HG02840 (cell line): Measurements from ENCODE around the gene LDB2.
"Not testable (repeated sequence)": the region's sequence is repeated elsewhere in the genome, so short reads cannot be mapped to it uniquely, and the experiment has no call there.

Experiments used
- ATAC-seq: cut with Tn5 transposase; IDR thresholded peaks from one replicate; pipeline ENCODE4 v1.9.1; 2021; ENCODE audit warnings: mild to moderate bottlenecking, moderate library complexity, moderate number of reproducible peaks; ENCODE audit not compliant: unreplicated experiment, low FRiP score

Gene LDB2

DNA sequence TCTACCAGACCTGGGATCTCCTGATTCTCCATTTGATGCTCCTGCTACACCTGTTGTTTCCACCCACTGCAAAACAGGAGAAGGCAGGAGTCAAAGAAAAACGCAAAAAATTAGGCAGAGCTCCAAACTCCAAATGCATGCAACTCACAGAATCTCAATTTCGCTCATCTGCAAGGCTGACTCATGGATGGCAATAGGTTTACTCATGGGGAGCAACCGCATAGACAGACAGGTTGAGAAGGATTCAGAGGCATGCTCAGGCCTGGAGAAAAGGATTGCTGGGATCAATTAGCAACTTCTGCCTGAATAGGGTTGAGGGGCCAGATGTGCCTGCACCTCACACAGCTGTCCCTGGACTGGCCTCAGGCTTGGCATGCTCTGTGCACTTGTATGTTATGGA lies 231.0 kb downstream of the LDB2 start:
- no peak for ATAC-seq

DNA sequence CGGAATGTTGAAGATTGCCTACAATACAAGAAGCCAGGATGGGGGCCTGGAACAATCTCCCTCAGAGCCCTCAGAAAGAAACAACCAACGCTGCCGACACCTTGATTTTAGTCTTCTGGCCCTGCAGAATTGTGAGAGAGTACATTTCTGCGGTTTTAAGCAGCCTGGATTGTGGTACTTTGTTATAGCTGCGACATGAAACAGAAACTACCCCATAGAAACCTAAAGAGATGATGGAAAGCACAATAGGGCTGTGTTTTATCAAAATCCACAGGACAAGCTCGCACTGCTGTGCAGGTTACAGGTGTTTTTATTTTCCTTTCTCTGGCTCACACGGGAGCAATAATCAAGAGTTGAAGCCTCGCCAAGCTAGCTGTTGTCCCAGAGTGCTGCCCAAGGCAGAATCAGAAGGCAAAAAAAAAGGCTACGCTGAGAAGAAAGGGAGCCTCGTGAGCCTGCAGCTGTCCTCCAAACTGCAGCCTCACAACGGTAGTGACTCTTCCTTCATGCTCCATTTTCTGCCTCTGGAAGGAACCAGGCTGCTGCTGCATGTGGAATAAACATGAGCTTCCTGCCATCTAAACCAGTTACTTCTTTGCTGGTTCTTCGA lies 232.4 kb downstream of the LDB2 start:
- ATAC-seq = no peak

DNA sequence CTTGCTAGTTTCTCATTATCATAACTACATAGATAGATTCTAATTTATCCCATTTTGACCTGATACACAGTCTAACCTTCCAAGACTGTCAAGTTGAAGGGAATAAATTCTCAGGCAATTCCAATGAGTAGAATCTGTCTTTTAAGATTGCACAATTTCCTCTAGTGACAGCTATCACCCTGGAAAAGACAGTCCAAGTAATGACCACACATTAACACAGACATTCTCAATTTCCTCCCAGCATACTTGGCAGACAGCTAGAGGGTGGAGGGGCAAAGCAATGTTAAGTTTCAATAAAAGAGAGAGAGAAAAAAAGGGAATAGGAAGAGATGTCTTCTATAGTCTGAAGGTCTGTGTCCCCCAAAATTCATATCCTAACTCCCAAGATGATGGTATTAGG lies 234.7 kb downstream of the LDB2 start:
- ATAC-seq = no peak

DNA sequence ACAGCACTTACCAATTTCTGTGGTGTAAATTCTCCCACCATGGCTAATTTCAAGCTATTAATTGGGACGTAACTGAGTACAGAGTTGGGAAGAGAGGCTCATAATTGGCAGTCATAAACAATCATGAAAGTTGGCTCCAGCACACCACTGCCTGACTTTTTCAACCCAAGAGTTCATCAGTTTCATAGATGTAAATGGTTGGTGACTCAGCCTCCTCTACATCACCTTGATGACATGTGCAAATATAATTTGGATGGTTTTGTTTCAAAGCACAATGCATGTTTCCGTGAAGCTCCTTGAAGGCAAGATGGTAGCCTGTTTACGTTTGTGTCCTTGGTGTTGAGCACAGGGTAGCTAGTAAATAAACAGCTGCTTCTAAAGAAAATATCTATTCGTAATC lies 235.1 kb downstream of the LDB2 start:
- no peak for ATAC-seq

DNA sequence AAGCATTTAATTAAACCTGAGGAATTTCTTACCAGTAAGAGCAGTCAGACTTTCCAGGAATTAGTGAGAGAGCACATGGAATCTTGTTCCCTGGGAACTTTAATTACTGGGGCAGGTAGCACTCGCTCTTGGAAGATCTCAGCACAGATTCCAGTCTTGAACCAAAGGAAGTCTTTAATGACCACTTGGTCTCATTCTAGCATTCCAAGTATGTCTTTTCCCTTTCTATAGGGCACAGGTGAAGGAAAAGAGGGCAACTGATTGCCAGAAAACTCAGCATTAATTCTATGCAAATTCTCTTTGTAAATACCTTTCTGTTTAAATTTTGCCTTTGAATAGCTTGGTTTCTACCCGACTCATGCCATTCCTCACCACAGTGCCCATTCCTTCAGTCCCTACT lies 236.6 kb downstream of the LDB2 start:
- ATAC-seq = no peak

DNA sequence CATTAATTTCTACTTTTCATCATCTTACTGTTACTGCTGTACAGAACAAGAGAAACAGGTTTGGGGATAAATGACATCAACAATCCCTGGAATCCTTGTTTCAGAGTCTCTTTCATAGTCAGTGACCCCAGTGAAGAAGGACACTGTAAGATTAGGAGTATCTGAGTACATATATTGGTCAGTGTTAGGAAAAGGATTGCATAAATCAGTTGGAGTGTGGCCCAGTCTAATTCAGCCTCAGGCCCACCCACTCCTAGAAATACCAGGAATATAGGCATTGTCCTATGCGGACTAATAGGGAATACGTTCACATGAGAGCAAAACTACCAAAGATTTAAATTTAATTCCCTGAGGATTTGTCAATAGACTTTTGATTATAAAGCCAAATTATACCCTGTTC lies 237.8 kb downstream of the LDB2 start:
- no peak for ATAC-seq

DNA sequence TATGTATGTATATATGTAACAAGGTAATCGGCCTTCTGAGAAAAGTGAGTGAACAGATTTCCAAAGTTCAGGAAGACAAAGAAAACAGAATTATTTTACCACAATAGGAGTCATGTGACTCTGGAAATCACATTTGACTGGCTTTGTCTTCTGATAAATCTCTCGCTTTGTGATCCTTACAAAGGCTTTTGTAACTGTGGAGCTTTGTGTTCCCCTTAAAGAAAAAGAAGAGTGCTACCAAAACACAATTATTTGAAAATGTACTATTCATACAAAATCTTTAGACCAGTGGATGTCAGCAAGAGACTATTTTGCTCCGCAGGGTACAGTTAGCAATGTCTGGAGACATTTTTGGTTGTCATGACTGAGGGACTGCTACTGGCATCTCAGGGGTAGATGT lies 238.8 kb downstream of the LDB2 start:
- ATAC-seq = no peak

DNA sequence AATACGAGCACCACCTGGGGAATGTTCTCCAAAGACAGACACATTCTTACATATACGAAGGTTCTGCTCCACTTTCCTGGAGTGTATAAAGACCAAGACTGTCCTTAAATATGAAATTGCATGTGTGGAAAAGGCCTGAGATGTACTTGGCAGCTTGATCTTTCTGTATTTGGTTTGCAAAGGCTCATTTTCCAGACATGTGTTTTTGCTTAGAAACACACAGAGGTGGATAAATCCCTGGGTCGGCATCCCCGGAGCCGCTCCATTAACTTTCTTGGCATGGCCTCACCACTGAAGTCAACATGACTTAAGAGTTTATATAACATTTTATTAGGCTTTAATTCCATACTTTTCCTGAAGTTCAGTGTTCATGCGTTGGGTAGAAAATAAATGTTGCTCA lies 239.4 kb downstream of the LDB2 start:
- no peak for ATAC-seq

DNA sequence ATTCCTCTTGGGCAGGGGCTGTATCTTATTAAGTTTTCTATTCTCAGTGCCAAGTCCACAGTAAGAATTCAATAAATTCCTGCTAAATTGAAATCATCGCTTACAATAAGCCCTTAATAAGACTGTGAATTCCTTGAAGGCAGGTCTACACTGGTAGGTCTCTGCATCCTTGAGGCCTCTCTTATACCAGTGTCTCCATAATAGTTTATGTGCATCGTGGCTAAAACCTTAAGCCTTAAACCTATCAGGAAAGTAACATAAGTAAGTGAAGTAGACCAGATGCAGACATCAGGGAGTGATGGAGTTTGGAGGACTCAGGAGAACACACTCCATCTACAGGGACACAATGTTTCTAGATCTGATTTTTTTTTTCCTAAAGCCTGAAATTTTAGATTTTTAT lies 240.3 kb downstream of the LDB2 start:
- ATAC-seq = no peak

DNA sequence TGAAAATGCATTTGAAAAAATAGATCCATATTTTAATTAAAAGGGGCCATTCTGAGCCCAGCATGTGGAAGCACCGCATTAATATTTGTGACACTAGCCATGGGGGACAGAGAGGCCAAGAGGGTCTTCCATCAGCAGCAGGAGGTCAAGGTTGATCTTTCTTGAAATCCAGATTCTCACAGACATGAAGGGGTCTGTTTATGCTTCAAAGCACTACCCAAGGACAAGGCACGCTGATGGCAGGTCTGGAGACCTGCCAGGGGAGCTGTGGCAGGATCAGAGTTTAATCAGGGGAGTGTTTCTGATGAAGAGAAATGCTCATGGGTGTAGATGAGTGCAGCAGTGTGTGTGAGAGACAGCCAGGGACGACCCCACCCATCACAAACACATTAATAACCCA lies 243.3 kb downstream of the LDB2 start:
- ATAC-seq = no peak

DNA sequence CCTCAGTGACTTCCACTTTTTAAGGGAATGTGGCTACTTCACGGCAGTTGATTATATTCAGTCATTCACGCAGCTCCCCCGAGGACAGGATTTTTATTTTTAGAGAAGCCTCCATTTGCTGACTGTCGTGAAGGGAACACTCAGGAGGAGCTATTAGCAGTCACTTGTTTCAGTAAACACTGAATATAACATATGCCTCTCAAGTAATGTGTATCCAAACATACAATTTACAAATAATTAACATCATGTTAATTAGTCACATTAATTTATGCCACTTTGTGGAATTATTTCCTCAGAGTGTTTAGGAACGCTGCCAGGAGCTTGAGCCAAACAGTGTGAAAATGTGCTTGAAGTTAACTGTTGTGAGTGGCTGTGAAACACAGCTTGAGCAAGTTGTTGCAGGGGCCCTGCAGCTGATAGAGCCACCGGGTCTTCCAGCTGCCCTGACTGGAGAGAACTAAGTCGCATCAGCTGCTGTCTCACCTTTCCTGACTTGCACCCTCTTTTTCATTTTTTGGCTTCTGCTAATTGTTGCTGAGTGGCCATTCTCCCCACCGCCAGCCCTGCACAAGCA lies 245.6 kb downstream of the LDB2 start:
- ATAC-seq = no peak

DNA sequence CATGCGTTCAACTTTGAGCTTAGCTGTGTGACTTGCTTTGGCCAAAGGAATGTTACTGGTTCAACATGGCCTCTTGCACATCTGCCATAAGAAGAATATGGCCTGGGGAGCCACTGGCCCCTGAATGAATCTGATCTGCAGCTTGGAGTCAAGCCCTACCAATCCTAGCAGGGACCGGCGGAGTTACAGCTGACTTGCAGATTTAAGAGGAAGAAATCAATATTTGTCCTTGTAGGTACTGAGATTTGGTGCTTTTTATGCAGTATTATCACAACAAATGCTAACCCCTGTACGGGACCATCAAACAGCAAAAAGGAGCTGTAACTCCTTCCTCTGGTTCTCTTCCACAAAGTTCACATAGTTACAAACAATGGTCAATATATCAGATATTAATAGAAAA lies 252.0 kb downstream of the LDB2 start:
- no peak for ATAC-seq

DNA sequence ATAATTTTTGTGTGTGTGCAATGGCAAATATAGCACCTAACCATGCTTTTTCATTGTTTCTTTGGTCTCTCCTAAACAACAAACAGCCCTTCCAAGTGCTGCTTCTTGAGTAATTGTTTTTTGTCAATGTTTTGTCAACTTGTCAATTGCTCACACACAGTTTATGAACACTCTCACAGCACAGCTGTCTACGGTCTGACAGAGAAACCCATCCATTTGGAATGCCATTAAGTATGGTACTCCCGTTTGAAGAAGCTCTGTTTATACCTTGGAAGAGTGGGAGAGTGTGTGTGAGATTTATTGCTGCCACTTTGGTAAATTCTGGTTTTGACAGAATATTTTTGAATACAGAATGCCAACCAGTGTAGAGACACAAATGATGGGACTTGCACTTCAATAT lies 254.6 kb downstream of the LDB2 start:
- ATAC-seq = no peak

DNA sequence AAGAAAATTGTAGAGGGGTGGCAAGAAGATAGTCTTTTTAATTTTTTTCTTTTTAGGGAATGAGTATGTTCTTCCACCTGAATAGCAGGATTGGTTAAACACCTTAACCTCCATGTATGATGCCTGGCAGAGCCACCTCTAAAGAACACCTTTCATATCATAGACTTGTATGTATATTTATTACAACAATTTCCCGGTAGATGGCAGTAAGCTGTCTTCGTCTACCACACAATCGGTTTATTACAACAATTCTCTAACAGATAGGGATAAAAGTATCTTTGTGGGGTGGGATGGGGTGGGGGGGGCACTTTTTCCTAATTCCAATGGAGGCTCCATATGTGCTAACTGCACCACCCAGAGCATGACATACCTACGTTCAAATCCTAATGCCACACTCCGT lies 255.5 kb downstream of the LDB2 start:
- ATAC-seq = no peak

DNA sequence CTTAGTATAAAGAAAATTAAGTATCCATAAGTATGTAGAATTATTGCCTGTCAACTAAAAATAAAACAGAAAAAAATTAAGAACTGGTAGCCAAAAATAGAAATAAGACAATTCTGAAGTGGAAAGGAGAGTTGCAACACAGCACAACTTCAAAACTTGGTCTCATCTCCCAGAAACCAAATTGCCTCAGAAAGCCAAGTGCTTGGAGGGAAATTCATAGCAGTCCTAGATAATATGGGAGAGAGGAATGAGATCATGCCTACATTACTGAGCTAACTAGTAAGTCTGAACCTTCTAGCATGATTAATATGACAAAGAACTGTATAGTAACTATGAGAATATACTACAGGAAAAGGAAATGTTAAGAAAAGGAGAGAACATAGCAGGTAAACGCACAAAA lies 256.5 kb downstream of the LDB2 start:
- ATAC-seq = no peak

DNA sequence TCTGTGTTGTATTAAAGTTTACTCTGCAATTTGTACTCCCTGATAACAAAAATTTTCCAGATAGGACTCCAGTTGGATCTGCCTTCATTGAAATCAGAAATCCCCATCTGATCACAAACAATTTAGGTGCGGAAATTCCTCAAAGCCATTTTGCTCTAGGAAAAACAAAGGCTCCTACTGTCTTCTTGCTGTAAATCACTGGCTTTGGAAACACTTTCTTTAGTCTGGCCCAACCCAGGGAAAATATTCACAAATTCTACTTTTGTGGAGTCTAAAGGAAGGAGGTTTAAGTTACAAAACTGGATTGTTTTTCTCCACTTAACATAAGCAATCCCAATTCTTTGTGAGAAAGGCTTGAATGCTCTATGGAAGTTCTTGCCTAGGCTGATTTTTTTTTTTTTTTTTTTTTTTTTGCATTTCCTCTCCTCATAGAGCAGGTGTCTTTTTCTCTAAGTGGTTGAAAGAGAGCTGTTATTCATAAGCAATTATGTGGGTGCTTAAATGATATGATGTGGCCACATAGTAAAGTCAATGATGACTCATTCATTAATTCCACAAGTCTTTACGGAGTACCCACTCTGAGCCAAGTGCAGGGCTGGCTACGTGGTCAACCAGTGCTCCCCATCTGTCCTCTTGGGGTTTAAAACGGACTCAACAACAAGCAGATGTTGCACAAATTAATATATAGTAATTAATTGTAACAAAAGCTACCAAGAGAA lies 261.4 kb downstream of the LDB2 start:
- no peak for ATAC-seq

DNA sequence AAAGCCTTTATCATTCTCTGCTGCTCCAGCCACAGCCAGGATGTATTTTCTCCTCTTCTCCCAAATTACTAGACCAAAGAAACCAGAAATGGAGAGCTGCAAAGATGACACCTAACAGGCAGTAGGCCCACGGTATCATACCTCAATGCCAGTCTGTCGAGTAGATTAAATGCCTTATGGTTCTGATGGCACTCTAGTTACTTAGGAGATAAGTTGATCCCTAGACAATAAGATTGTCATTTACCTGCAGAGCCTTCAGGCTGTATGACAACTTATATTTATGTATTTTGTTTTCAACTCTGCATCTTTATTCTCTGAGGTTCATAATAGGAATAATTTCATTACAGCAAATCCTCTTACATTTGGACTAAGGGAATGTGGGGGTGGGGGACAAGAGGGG lies 262.1 kb downstream of the LDB2 start:
- no peak for ATAC-seq

DNA sequence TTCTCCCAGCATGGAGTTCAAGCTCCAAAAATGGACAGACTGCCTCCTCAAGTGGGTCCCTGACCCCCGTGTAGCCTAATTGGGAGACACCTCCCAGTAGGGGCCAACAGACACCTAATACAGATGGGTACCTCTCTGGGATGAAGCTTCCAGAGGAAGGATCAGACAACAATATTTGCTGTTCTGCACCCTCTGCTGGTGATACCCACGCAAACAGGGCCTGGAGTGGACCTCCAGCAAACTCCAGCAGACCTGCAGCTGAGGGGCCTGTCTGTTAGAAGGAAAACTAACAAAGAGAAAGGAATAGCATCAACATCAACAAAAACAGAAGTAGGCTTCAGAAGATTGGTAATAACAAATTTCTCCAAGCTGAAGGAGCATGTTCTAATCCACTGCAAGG lies 269.2 kb downstream of the LDB2 start:
- not testable (repeated sequence) for ATAC-seq

DNA sequence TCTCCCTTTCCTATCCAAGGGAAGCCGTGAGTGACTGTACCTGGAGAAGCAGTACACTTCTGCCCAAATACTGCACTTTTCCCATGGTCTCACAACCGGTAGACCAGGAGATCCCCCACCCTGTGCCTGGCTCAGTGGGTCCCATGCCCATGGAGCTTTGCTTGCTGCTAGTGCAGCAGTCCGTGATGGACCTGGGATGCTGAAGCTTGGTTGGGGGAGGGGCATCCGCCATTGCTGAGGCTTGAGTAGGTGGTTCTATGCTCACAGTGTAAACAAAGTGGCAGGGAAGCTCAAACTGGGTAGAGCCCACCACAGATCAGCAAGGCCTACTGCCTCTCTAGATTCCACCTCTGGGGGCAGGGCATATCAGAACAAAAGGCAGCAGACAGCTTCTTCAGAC lies 269.6 kb downstream of the LDB2 start:
- not testable (repeated sequence) for ATAC-seq

DNA sequence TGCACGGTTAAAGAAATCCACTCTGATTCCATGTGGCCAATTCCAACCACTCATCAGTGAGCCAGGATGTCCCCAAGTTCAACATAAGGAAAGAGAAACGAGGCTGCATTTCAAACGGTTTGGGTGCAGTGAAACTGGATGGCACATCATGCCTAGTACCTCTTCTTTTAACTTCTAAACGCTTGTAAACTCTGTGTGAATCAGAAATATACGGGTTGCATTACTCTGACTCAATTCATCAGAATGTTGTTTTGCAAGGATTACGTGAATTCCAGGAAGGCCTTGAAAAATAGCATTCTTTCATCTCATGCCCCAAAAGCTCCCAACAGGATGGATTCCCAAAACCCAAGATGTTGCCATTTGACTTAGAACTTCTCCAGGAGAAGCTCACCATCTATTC lies 270.4 kb downstream of the LDB2 start:
- ATAC-seq = no peak

DNA sequence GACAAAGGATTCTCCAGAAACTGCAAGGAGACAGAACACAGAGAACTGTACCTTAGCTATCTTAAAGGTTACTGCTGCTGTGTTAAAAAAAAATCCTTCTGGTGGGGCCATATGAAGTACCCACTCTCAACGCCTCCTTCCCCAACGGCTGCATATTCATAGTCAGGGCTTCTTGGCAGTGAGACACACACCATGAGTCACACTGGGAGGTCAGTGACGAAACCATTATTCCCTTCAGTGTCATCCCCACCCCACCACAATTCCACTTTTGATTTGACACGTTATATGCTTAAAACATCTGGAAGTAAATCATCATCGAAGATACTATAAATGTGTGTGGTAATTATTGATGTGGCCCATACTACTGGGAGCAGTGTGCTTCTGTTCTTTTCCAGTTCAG lies 271.5 kb downstream of the LDB2 start:
- ATAC-seq = no peak

DNA sequence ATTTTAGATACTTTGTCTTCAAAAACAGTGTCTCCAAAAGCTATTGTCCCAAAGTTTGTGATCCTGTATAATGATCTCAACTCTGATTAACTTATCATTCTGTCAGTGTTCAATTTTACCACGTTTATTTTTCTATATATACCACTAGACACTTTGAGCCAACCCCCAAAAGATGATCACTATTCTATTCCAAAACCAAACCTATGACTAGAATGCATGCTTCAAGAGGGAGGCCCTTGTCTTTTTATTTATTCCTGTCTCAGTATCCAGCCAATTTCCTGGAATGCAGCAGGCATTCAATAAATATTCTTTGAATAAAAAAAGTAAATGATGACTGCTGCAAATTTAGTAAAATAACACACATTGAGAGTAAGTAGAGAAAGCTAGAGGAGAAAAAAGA lies 275.6 kb downstream of the LDB2 start:
- ATAC-seq = no peak
